AG04450 (cell line): ENCODE results near the gene SHC4. TPM values are rescaled to one million over a fixed set of nuclear protein-coding genes. Genes with fewer than 3 reads are reported as not detected.

ENCODE experiments used
- CTCF ChIA-PET: fragments of 300-600, 350-600 bp; formaldehyde crosslinking; extraction: SDS; loops from one replicate; lab custom pipeline; 2022; ENCODE audit warnings: antibody characterized with exemption, inconsistent platforms; lab: Charles Lee
- POLR2A ChIA-PET: fragments of 350-600 bp; formaldehyde crosslinking; extraction: SDS; loops from one replicate; lab custom pipeline; 2021; ENCODE audit warnings: antibody characterized with exemption, inconsistent platforms; lab: Yijun Ruan, JAX
- DNase-seq: peaks from one replicate; pipeline ENCODE4 v3.0.0-alpha.2; 2011; ENCODE audit warnings: low read depth, low spot score
- H3K27ac ChIP-seq: one replicate; pipeline ENCODE4 v1.5.1; 2012; ENCODE audit warnings: low read depth, low read length, control low read depth
- H3K27me3 ChIP-seq: one replicate; pipeline ENCODE4 v1.6.0; 2012; ENCODE audit warnings: low read length; ENCODE audit not compliant: control insufficient read depth, insufficient read depth
- H3K4me3 ChIP-seq: 2 replicates; pipeline ENCODE4 v1.5.1; 2011; ENCODE audit warnings: mild to moderate bottlenecking, low read depth, low read length, control low read depth
- H3K9me3 ChIP-seq: 2 replicates; pipeline ENCODE4 v1.5.1; 2012; ENCODE audit warnings: low read length; ENCODE audit not compliant: control insufficient read depth, insufficient read depth
- CTCF ChIP-seq: IDR thresholded peaks from 2 replicates; pipeline ENCODE4 v1.5.1; 2011; ENCODE audit warnings: low read depth, low read length, control low read depth, inconsistent platforms
- polyA plus RNA-seq: library from polyadenylated mRNA; depleted of rRNA; stranded (reverse); fragments of >200 nt; gene quantifications from 2 replicates; pipeline ENCODE4 v1.2.3, GENCODE V29; 2011

The SHC4 gene
- polyA plus RNA-seq, 1 experiment, result 5.1 TPM

- CTCF ChIA-PET, result no interaction called here
- H3K4me3 ChIP-seq, result no peak overlapping the region
- POLR2A ChIA-PET, result no interaction called here
- no peaks in the 10 kb centered on the region for H3K9me3 ChIP-seq
- H3K27ac ChIP-seq, result no peak overlapping the region
- no peak for DNase-seq
- TF ChIP-seq CTCF, result no peak
- no peaks in the 10 kb centered on the region for H3K27me3 ChIP-seq
Observed at GRCh38 chr15:48899793-48900192, 63.9 kb downstream of the SHC4 start.

GRCh38 chr15:48898446-48898845 is 65.3 kb downstream of the SHC4 start:
- no peak overlapping the region for H3K4me3 ChIP-seq
- H3K27ac ChIP-seq, result no peak overlapping the region
- POLR2A ChIA-PET, result no interaction called here
- DNase-seq, result no peak
- CTCF ChIA-PET, result interaction anchor here (0.6 to 0.7 kb wide), 2 partner anchors 229 to 260 kb away, joined by 3 to 5 read pairs; no protein-coding TSS in a partner anchor
- no peaks in the 10 kb centered on the region for H3K9me3 ChIP-seq
- no peaks in the 10 kb centered on the region for H3K27me3 ChIP-seq
- no peak for TF ChIP-seq CTCF

- Histone ChIP-seq H3K27ac (no peak overlapping the region), H3K4me3 (no peak overlapping the region), H3K27me3 (no peaks in the 10 kb centered on the region), H3K9me3 (no peaks in the 10 kb centered on the region)
- no peak for DNase-seq
- ChIA-PET POLR2A (no interaction called here), CTCF (interaction anchor here (0.6 kb wide), 1 partner anchor 260 kb away, joined by 5 read pairs; no protein-coding TSS in a partner anchor)
- TF ChIP-seq CTCF, result no peak
Observed at GRCh38 chr15:48898032-48898431, 65.7 kb downstream of the SHC4 start.

- Histone ChIP-seq H3K4me3 (peak overlapping the region; percentile 31), H3K27me3 (no peaks in the 10 kb centered on the region), H3K27ac (peak overlapping the region; percentile 83), H3K9me3 (no peaks in the 10 kb centered on the region)
- TF ChIP-seq CTCF, result no peak
- POLR2A ChIA-PET, result interaction anchor here (1.4 kb wide), 1 partner anchor 19 kb away, joined by 6 read pairs; the partner anchor contains the start of gene EID1
- CTCF ChIA-PET, result interaction anchor here (0.6 kb wide), 1 partner anchor 29 kb away, joined by 3 read pairs; no protein-coding TSS in a partner anchor
- peak; percentile 48 for DNase-seq
Observed at GRCh38 chr15:48896869-48897814, 66.6 kb downstream of the SHC4 start.

- ChIA-PET POLR2A (no interaction called here), CTCF (no interaction called here)
- Histone ChIP-seq H3K4me3 (no peak overlapping the region), H3K27ac (no peak overlapping the region), H3K9me3 (no peaks in the 10 kb centered on the region), H3K27me3 (no peaks in the 10 kb centered on the region)
- TF ChIP-seq CTCF, result no peak
- no peak for DNase-seq
Observed at GRCh38 chr15:48893311-48893710, 70.4 kb downstream of the SHC4 start.
